Activated T-cell treated with anti-CD3 and anti-CD28 coated beads, Interleukin-2, amount 50 U/mL, for 1 hour (primary cell): ENCODE measurements around the gene ANXA2R.

ENCODE experiments used
- DNase-seq: peaks from one replicate; pipeline ENCODE4 v3.0.0-alpha.2; 2020

Gene ANXA2R

DNA sequence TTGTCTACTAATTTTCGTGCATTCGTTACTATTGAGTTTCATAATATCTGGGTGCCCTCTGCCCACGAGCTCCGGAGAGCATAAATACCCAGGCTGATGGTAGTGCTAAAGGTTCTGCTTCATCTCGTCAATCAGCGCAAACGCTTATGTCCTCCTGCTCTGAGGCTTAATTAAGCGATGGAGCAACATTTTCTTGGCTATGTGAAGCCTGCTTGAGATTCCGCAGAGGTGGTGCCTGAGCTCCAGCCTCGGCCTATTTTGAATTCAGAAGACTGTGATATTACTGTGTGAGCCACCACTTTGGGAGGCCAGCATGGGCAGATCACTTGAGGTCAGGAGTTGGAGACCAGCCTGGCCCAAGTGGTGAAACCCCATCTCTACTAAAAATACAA is 44.8 kb downstream of the ANXA2R start:
- DNase-seq = no peak

- peak; percentile 86 for DNase-seq
These were observed 45.4 kb downstream of the ANXA2R start for GRCh38 chr5:42994555-42995359.

DNA sequence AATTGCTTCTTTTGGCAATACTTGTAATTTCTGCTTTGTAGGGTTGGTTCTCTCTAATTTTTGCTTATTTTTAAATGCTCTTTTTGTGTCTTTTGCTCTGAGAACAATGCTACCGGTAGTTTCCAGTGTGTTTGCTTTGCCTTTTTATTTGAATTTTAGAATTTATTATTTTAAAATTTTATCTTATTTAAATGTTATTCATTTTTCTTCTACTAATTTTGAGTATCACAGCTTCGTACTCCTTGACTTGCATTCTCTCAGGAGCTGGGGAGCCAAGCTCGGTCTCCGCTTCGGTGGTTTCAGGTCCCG is 45.9 kb downstream of the ANXA2R start:
- no peak for DNase-seq

DNA sequence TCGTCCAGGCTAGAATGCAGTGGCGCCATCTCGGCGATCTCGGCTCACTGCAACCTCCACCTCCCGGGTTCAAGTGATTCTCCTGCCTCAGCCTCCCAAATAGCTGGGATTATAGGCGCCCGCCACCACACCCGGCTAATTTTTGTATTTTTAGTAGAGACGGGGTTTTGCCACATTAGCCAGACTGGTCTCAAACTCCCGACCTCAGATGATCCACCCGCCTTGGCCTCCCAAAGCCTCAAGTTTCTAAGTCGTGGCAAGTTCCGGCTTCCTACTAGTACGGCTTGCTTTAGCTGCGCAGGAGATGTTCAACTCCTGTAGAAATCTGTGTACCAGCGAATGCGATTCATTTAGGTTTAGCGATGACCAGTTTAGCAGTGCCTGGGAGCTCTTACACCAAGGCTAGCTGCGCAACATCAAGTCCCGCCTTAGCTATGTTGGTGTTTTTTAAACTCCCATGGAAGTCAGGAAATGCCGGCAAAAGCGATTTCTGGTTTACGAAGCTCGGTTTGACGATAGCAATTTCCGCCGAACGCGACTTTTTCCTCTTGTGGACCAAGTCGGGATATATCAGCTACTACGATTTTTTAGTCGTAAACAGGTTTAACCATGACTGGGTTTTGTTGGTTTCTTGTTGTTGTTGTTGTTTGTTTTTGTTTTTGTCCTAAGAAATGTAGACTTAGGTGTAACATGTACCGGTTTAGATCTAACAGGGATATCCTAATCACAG is 46.4 kb downstream of the ANXA2R start:
- DNase-seq = peak; percentile 71

- DNase-seq = peak; percentile 80
These were observed 47.8 kb downstream of the ANXA2R start for GRCh38 chr5:42992088-42992879.

DNA sequence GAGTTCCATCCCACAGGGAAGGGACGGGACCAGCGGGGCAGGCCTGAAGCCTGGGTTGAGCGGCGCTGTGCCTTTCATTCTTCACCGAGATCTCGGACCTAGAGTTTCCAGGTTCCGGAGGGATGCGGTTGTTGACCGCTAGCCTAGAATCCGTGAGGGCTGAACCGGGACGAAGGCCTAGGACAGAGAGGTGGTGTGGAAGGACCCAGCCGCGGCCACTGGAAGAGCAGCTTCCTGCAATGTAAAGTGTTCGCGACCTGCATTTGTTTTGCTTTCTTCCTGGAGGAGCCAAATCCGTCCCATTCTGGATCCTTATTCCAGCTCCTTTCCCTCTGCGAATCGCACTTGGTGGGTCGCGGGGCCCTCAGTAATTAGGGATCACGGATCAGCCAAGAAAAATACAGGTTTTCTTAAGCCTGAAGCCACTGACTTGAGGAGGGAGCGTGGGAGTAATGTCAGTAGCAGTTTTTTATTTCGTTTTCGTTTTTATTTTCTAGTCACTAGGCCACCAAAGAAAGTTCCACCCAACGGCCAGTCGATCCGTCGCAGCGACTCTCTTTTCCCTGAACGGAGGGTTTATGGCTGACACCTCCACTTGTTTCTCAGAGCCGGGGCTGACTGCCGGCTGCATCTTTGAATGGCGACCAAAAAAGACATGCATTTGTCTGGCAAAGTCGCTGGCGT is 48.6 kb downstream of the ANXA2R start:
- no peak for DNase-seq

- no peak for DNase-seq
These were observed 49.2 kb downstream of the ANXA2R start for GRCh38 chr5:42990892-42991291.
